ENCODE results near the gene MOB3A. TPM values are rescaled to one million over a fixed set of nuclear protein-coding genes. Genes with fewer than 3 reads are reported as not detected.
"Not testable (repeated sequence)": the region's sequence is repeated elsewhere in the genome, so short reads cannot be mapped to it uniquely, and the experiment has no call there.

Gene MOB3A
- total RNA-seq, 2 donors from 2014 or later, result 11.7 to 22.1 TPM

- DNase-seq, result no peak
- Histone ChIP-seq H3K4me3 (no peak overlapping the region), H3K36me3 (replicated peaks in 1 of 2; ENCODE audit: insufficient read depth in 1 of 2, low read depth in 2 of 2) (no peaks in the 10 kb centered on the region), H3K9me3 (no peaks in the 10 kb centered on the region), H3K27ac (no peak overlapping the region), H3K27me3 (no peaks in the 10 kb centered on the region), H3K4me1 (peaks cover 10% of the 10 kb centered on the region)
- TF ChIP-seq POLR2A (IDR thresholded peaks at IDR 0.05) (no peak), CTCF (IDR thresholded peaks at IDR 0.05) (no peak)
- 75 to 81% methylated on average over 5 to 16 of the region's 16 CpGs for WGBS, 2 donors
- ATAC-seq, result no peak
- intact Hi-C loops (cut with DNase I), result loop anchor here (10.0 kb wide), 1 partner anchor 164 kb away; no protein-coding TSS in a partner anchor
Measured at GRCh38 chr19:2089001-2089711, 7.0 kb downstream of the MOB3A start.

DNA sequence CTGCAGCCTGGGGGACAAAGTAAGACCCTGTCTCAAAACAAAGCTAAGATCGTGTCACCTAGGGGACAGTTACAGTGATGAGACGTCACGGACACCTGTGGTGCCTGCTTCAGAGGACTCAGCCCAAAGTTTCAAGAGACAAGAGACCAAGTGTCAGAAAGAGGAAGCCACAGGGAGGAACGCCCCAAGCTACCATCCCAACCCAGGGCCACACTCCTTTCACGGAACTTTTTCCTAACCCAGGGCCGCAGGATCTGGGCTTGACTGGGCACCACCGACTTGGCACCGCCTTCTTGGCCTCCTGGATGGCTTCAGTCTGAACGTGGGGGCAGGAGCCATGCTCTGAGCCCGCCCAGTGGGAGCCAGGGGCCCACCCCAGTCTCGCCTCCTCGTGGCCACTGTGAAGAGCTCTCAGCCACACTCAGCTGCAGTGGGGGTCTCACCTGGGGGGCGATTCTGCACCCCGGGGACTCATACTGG lies 8.5 kb downstream of the MOB3A start:
- intact Hi-C loops (cut with DNase I), result loop anchor here (10.0 kb wide), 1 partner anchor 163 kb away; no protein-coding TSS in a partner anchor
- Histone ChIP-seq H3K27me3 (no peaks in the 10 kb centered on the region), H3K4me3 (no peak overlapping the region), H3K36me3 (replicated peaks in 1 of 2; ENCODE audit: insufficient read depth in 1 of 2, low read depth in 2 of 2) (no peaks in the 10 kb centered on the region), H3K27ac (peak overlapping the region in 1 of 4 donors; percentile 9), H3K9me3 (no peaks in the 10 kb centered on the region), H3K4me1 (peaks cover 9% of the 10 kb centered on the region)
- WGBS, 2 donors, result 78 to 83% methylated on average over 12 to 14 of the region's 14 CpGs
- DNase-seq (peak in 1 of 4 donors; percentile 42), ATAC-seq (no peak)
- no peak for TF ChIP-seq POLR2A (IDR thresholded peaks at IDR 0.05)
- TF ChIP-seq CTCF (IDR thresholded peaks at IDR 0.05), result no peak

- H3K9me3 ChIP-seq; H3K36me3 ChIP-seq (replicated peaks in 1 of 2; ENCODE audit: insufficient read depth in 1 of 2, low read depth in 2 of 2); DNase-seq; H3K4me3 ChIP-seq; H3K4me1 ChIP-seq; ATAC-seq; H3K27me3 ChIP-seq: not testable (repeated sequence)
- peak overlapping the region in 1 of 4 donors; percentile 9 for H3K27ac ChIP-seq
- WGBS, 2 donors, result 55 to 63% methylated on average over 13 of the region's 13 CpGs
- intact Hi-C loops (cut with DNase I), result loop anchor here (10.0 kb wide), 1 partner anchor 162 kb away; no protein-coding TSS in a partner anchor
Measured at GRCh38 chr19:2086695-2087620, 9.2 kb downstream of the MOB3A start.

GRCh38 chr19:2084993-2085720 lies 11.0 kb downstream of the MOB3A start:
- intact Hi-C loops (cut with DNase I), result loop anchor here (10.0 kb wide), 1 partner anchor 160 kb away; no protein-coding TSS in a partner anchor
- no peaks in the 10 kb centered on the region for H3K27me3 ChIP-seq
- TF ChIP-seq CTCF (IDR thresholded peaks at IDR 0.05) (no peak), POLR2A (IDR thresholded peaks at IDR 0.05) (peak in 1 of 3 donors; percentile 17)
- H3K27ac ChIP-seq, result peak overlapping the region in 2 of 4 donors; percentile 34 to 53
- no peak overlapping the region for H3K4me3 ChIP-seq
- 60 to 82% methylated on average over 11 to 28 of the region's 28 CpGs for WGBS, 2 donors
- peaks cover 9% of the 10 kb centered on the region for H3K4me1 ChIP-seq
- no peaks in the 10 kb centered on the region for H3K9me3 ChIP-seq
- DNase-seq (peak in 3 of 4 donors; percentile 43 to 82 (median 49)), ATAC-seq (no peak)
- peaks cover 0 to 2% of the 10 kb centered on the region in 2 donors for H3K36me3 ChIP-seq (replicated peaks in 1 of 2; ENCODE audit: insufficient read depth in 1 of 2, low read depth in 2 of 2)

All from body of pancreas (tissue), 4 donors.